Endodermal cell (in vitro differentiated cells): ENCODE results near the gene RANBP10. TPM values are rescaled to one million over a fixed set of nuclear protein-coding genes. Genes with fewer than 3 reads are reported as not detected.
A peak's percentile ranks its signal among the peaks of the same experiment; 100 is the strongest.

Experiments
- DNase-seq: peaks from one replicate; pipeline ENCODE4 v3.0.0-alpha.2; 2017
- H3K27ac ChIP-seq: 2 replicates; pipeline ENCODE4 v1.5.1; 2013; ENCODE audit warnings: mild to moderate bottlenecking, low read depth, low read length, moderate library complexity
- H3K27me3 ChIP-seq: 2 replicates; pipeline ENCODE4 v1.6.1; 2013; ENCODE audit warnings: mild to moderate bottlenecking, low read length, moderate library complexity; ENCODE audit not compliant: insufficient read depth, control insufficient read depth, poor library complexity, severe bottlenecking
- H3K36me3 ChIP-seq: 2 replicates; pipeline ENCODE4 v1.7.0; 2013; ENCODE audit warnings: mild to moderate bottlenecking, low read length, moderate library complexity; ENCODE audit not compliant: control insufficient read depth, insufficient read depth
- H3K4me1 ChIP-seq: one replicate; pipeline ENCODE4 v1.7.0; 2013; ENCODE audit warnings: low read length; ENCODE audit not compliant: control insufficient read depth, insufficient read depth
- H3K4me3 ChIP-seq: 2 replicates; pipeline ENCODE4 v1.5.1; 2013; ENCODE audit warnings: mild to moderate bottlenecking, low read length, moderate library complexity
- H3K9ac ChIP-seq: 2 replicates; pipeline ENCODE4 v1.6.1; 2013; ENCODE audit warnings: mild to moderate bottlenecking, low read length, moderate library complexity; ENCODE audit not compliant: poor library complexity, severe bottlenecking; ENCODE audit errors: extremely low read depth
- H3K9me3 ChIP-seq: 2 replicates; pipeline ENCODE4 v1.6.1; 2013; ENCODE audit warnings: mild to moderate bottlenecking, low read length, moderate library complexity; ENCODE audit not compliant: control insufficient read depth
- H3K27ac Mint-ChIP-seq: 2 replicates; pipeline ENCODE4 v1.8.0; 2020; ENCODE audit warnings: mixed read lengths
- H3K27me3 Mint-ChIP-seq: 2 replicates; pipeline ENCODE4 v1.8.0; 2021; ENCODE audit warnings: mild to moderate bottlenecking, mixed read lengths; ENCODE audit not compliant: insufficient read depth
- H3K36me3 Mint-ChIP-seq: 2 replicates; pipeline ENCODE4 v1.8.0; 2020; ENCODE audit warnings: low read depth, mixed read lengths
- H3K4me1 Mint-ChIP-seq: 2 replicates; pipeline ENCODE4 v1.8.0; 2020; ENCODE audit warnings: mixed read lengths
- H3K4me3 Mint-ChIP-seq: 2 replicates; pipeline ENCODE4 v1.8.0; 2020; ENCODE audit warnings: mild to moderate bottlenecking, moderate library complexity, mixed read lengths
- H3K9me3 Mint-ChIP-seq: 2 replicates; pipeline ENCODE4 v1.8.0; 2020; ENCODE audit warnings: mild to moderate bottlenecking, mixed read lengths
- CTCF ChIP-seq: fragments of 200-600 bp; sonication (generic); conservative IDR thresholded peaks from 2 replicates; pipeline ENCODE4 v1.5.0; 2021; ENCODE audit warnings: antibody characterized with exemption, mild to moderate bottlenecking
- WGBS, 2 experiments: methylation state at CpG; one replicate each; pipeline versions ENCODE4 v1.1.5 to v1.1.7; 2013; ENCODE audit warnings: missing lambda C conversion rate in 2 of 2, mixed read lengths in 1 of 2; ENCODE audit not compliant: insufficient coverage in 1 of 2, insufficient read length in 1 of 2; 5-methylcytosine and 5-hydroxymethylcytosine counted together
- total RNA-seq, 2 donors: library from RNA; stranded (reverse); fragmentation: NEBNext Ultra II Directional in 1 of 2; extraction: Animal tissue kit (Norgen Biotek cat#: 25700) in 1 of 2; gene quantifications; 2 replicates in 1 of 2; 3 replicates in 1 of 2; pipeline ENCODE4 v1.2.1, GENCODE V29; 2021

Gene RANBP10
- total RNA-seq, 2 donors from 2014 or later: 19.2 to 22.5 TPM

DNA sequence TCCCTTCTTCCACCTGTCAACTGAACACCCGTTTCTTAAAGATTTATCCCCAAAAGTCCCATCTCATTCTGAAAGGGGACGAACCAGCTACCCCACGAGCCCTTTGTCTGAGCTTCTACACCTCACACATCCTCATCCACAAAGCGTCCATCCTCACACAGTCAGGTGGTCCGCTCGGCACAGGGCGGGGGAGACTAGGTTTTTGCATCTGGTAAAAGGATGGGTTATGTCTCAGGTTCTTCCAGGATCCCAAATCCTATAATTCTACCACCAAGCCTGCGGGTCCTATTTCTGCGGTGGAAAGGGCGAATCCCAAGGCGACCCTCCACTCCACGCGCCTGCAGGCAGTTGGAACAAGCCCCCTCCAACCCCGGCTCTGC, 87.7 kb downstream of the RANBP10 start:
- no peak for DNase-seq
- peak overlapping the region; percentile 60 for H3K27ac Mint-ChIP-seq
- H3K27me3 Mint-ChIP-seq: no peaks in the 10 kb centered on the region
- Histone ChIP-seq H3K4me3 (peak overlapping the region; percentile 87), H3K9ac (peak overlapping the region; percentile 63), H3K27me3 (no peaks in the 10 kb centered on the region), H3K4me1 (no peaks in the 10 kb centered on the region), H3K27ac (no peak overlapping the region), H3K36me3 (peaks cover 9% of the 10 kb centered on the region), H3K9me3 (no peaks in the 10 kb centered on the region)
- H3K4me3 Mint-ChIP-seq: peak overlapping the region; percentile 79
- peaks cover 28% of the 10 kb centered on the region for H3K4me1 Mint-ChIP-seq
- TF ChIP-seq CTCF: no peak
- WGBS, 2 experiments: 4% methylated on average over 14 of the region's 14 CpGs; no CpG with 5 or more reads in 1 of the 2 experiments
- peaks cover 11% of the 10 kb centered on the region for H3K36me3 Mint-ChIP-seq
- H3K9me3 Mint-ChIP-seq: no peaks in the 10 kb centered on the region

- Mint-ChIP-seq H3K27me3 (no peaks in the 10 kb centered on the region), H3K9me3 (no peaks in the 10 kb centered on the region), H3K27ac (no peak overlapping the region), H3K4me3 (no peak overlapping the region), H3K4me1 (peaks cover 41% of the 10 kb centered on the region), H3K36me3 (peaks cover 5% of the 10 kb centered on the region)
- Histone ChIP-seq H3K9ac (no peak overlapping the region), H3K9me3 (no peaks in the 10 kb centered on the region), H3K4me1 (no peaks in the 10 kb centered on the region), H3K36me3 (peaks cover 9% of the 10 kb centered on the region), H3K27me3 (no peaks in the 10 kb centered on the region), H3K27ac (no peak overlapping the region), H3K4me3 (no peak overlapping the region)
- no peak for DNase-seq
- TF ChIP-seq CTCF: no peak
- WGBS, 2 experiments: 95 to 100% methylated on average over 1 to 2 of the region's 2 CpGs
Observed at GRCh38 chr16:67716097-67716496, 90.3 kb downstream of the RANBP10 start.

DNA sequence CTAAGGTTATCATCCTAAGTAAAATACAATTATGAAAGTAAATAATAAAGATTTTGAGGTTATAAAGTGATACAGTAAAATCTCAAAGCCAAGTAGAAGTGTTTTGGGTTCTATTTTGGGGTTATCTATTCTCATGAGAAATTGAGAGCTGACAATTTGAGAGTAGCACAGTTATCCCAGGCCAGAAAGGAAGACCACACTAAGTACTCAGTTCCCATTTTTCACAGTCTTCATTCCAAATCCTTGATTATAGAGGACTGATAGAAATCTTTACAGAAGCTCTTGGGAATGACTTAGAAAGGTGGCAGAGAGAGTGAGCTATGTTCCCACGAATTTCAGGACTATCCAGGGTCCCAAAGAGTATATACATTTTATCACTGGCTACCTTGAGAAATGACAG, 91.8 kb downstream of the RANBP10 start:
- Histone ChIP-seq H3K27me3 (no peaks in the 10 kb centered on the region), H3K36me3 (peaks cover 9% of the 10 kb centered on the region), H3K4me3 (no peak overlapping the region), H3K9me3 (no peaks in the 10 kb centered on the region), H3K4me1 (no peaks in the 10 kb centered on the region), H3K9ac (no peak overlapping the region), H3K27ac (no peak overlapping the region)
- H3K27ac Mint-ChIP-seq: no peak overlapping the region
- no peak for TF ChIP-seq CTCF
- no peaks in the 10 kb centered on the region for H3K27me3 Mint-ChIP-seq
- peaks cover 32% of the 10 kb centered on the region for H3K4me1 Mint-ChIP-seq
- no peaks in the 10 kb centered on the region for H3K9me3 Mint-ChIP-seq
- peaks cover 5% of the 10 kb centered on the region for H3K36me3 Mint-ChIP-seq
- no peak overlapping the region for H3K4me3 Mint-ChIP-seq
- WGBS, 2 experiments: 100% methylated on average over 1 of the region's 1 CpG; no CpG with 5 or more reads in 1 of the 2 experiments
- no peak for DNase-seq
